ENCODE results near the gene INIP. TPM values are rescaled to one million over a fixed set of nuclear protein-coding genes. Genes with fewer than 3 reads are reported as not detected.

The INIP gene
- total RNA-seq, 1 donor from 2014 or later: 15.1 TPM

Other genes starting within 250 kb of the INIP start
- 5.3 TPM for gene KIAA1958, start 231.3 kb downstream of the INIP start, total RNA-seq
- 4.5 TPM for gene SNX30, start 32.6 kb upstream of the INIP start, total RNA-seq
- gene SLC46A2, start 172.8 kb upstream of the INIP start, total RNA-seq: 0.16 TPM